Spleen (tissue), 11 donors: ENCODE data around the gene PDZD2. TPM values are rescaled to one million over a fixed set of nuclear protein-coding genes. Genes with fewer than 3 reads are reported as not detected.

Source experiments
- DNase-seq: peaks from one replicate; pipeline ENCODE4 v3.0.0-alpha.2; 2020
- H3K27ac ChIP-seq, 8 donors: fragments of 200-600 bp; sonication (generic) in 7 of 8; 1 replicate in 4 of 8; 2 replicates in 4 of 8; pipeline versions ENCODE4 v1.5.0 to v1.8.0; 2016 to 2021; ENCODE audit warnings: inconsistent platforms in 4 of 8, mild to moderate bottlenecking in 4 of 8, moderate library complexity in 1 of 8
- H3K27me3 ChIP-seq, 7 donors: fragments of 200-600 bp; sonication (generic) in 6 of 7; replicated peaks in 1 of 7; 1 replicate in 4 of 7; 2 replicates in 3 of 7; pipeline versions ENCODE4 v1.5.0 to v1.8.0; 2016 to 2021; ENCODE audit warnings: inconsistent platforms in 3 of 7, mild to moderate bottlenecking in 1 of 7
- H3K36me3 ChIP-seq, 6 donors: fragments of 200-600 bp; sonication (generic) in 5 of 6; 1 replicate in 4 of 6; 2 replicates in 2 of 6; pipeline versions ENCODE4 v1.5.0 to v1.8.0; 2016 to 2021; ENCODE audit warnings: inconsistent platforms in 2 of 6
- H3K4me1 ChIP-seq, 6 donors: fragments of 200-600 bp; sonication (generic) in 5 of 6; 1 replicate in 3 of 6; 2 replicates in 3 of 6; pipeline versions ENCODE4 v1.5.0 to v1.8.0; 2016 to 2021; ENCODE audit warnings: inconsistent platforms in 3 of 6
- H3K4me3 ChIP-seq, 8 donors: fragments of 200-600 bp; sonication (generic) in 7 of 8; 1 replicate in 4 of 8; 2 replicates in 4 of 8; pipeline versions ENCODE4 v1.5.0 to v1.8.0; 2016 to 2021; ENCODE audit warnings: inconsistent platforms in 4 of 8, mild to moderate bottlenecking in 4 of 8, moderate library complexity in 2 of 8
- H3K9me3 ChIP-seq, 8 donors: fragments of 200-600 bp; sonication (generic) in 7 of 8; 1 replicate in 4 of 8; 2 replicates in 4 of 8; pipeline versions ENCODE4 v1.5.0 to v1.8.0; 2016 to 2021; ENCODE audit warnings: inconsistent platforms in 4 of 8
- CTCF ChIP-seq, 11 experiments: fragments of 200-600 bp in 7 of 11; fragments of 450-650 bp in 4 of 11; sonication (generic) in 4 of 11; IDR thresholded peaks in 8 of 11; conservative IDR thresholded peaks in 3 of 11; 1 replicate in 7 of 11; 2 replicates in 4 of 11; pipeline versions ENCODE4 v1.4.0 to v1.8.0; 2016 to 2021; ENCODE audit warnings: antibody characterized with exemption in 11 of 11, inconsistent platforms in 4 of 11, mild to moderate bottlenecking in 1 of 11
- POLR2A ChIP-seq, 3 donors: fragments of 450-650 bp; IDR thresholded peaks; one replicate each; pipeline ENCODE4 v1.5.1; 2017; ENCODE audit warnings: antibody characterized with exemption in 3 of 3, mild to moderate bottlenecking in 1 of 3
- POLR2AphosphoS5 ChIP-seq, 3 donors: sonication (generic); formaldehyde crosslinking; IDR thresholded peaks; one replicate each; pipeline ENCODE4 v1.5.1; 2017; ENCODE audit warnings: antibody characterized with exemption in 3 of 3
- WGBS, 5 donors: extraction: QIAGEN DNeasy Blood & Tissue Kit in 3 of 5; methylation state at CpG; one replicate each; pipeline versions ENCODE4 v1.1.5 to v1.1.7; 2013 to 2018; 5-methylcytosine and 5-hydroxymethylcytosine counted together
- intact Hi-C: fragments of 100-400 bp; cut with DNase I; formaldehyde crosslinking; loops from one replicate; pipeline ENCODE4 v1.15.0; 2023; ENCODE audit warnings: low total_unique reads
- polyA plus RNA-seq, 3 donors: library from polyadenylated mRNA; stranded (reverse); fragments of 200-250 nt; gene quantifications; one replicate each; pipeline ENCODE4 v1.2.1, GENCODE V29; 2013
- total RNA-seq, 7 donors: library from RNA; depleted of rRNA in 3 of 7; stranded (reverse); fragments of >200 nt in 3 of 7; fragmentation: NEBNext Ultra II Directional in 4 of 7; extraction: Animal tissue kit (Norgen Biotek cat#: 25700) in 4 of 7; gene quantifications; one replicate each; pipeline versions ENCODE4 v1.1.0 to v1.2.1, GENCODE V29; 2016 to 2021
- donor health status: healthy with polysubstance abuse.
- donor health status: DM: no; HTN: no; CAD: no; lungs with moderate emphysema.
- donor health status: DM: no; HTN: no; CAD: no.
- donor health status: Bipolar disorder and iron deficiency.
- donor health status: healthy.
- donor health status: DM: no; HTN: no; CAD: no.
- donor health status: DM: yes; HTN: yes; CAD: no.

Gene PDZD2
- total and polyA plus RNA-seq, 10 donors, result 0.09 to 4.7 (median 2.4) TPM

GRCh38 chr5:31639481-31640411, 815 bp downstream of the PDZD2 start:
- no peaks in the 10 kb centered on the region for H3K36me3 ChIP-seq
- DNase-seq, result no peak
- H3K9me3 ChIP-seq, result no peaks in the 10 kb centered on the region
- 14 to 34% (median 15%) methylated on average over 21 to 50 of the region's 50 CpGs for WGBS, 5 donors
- TF ChIP-seq POLR2AphosphoS5 (IDR thresholded peaks at IDR 0.05) (no peak), CTCF (IDR thresholded peaks at IDR 0.05 in 8 of 11, conservative IDR thresholded peaks at IDR 0.05 in 3 of 11) (no peak), POLR2A (IDR thresholded peaks at IDR 0.05) (no peak)
- H3K27ac ChIP-seq, result no peak overlapping the region
- H3K4me1 ChIP-seq, result peaks cover 9 to 22% (median 17%) of the 10 kb centered on the region in 6 donors
- H3K27me3 ChIP-seq, result peaks cover 2 to 43% (median 14%) of the 10 kb centered on the region in 7 donors
- peak overlapping the region; percentile 50 to 85 (median 66) for H3K4me3 ChIP-seq
- intact Hi-C loops, result no loop called here

- H3K4me3 ChIP-seq, result no peak overlapping the region
- no peaks in the 10 kb centered on the region for H3K36me3 ChIP-seq
- peaks cover 2 to 37% (median 14%) of the 10 kb centered on the region in 7 donors for H3K27me3 ChIP-seq
- TF ChIP-seq POLR2AphosphoS5 (IDR thresholded peaks at IDR 0.05), result no peak
- no peak for TF ChIP-seq CTCF (IDR thresholded peaks at IDR 0.05 in 8 of 11, conservative IDR thresholded peaks at IDR 0.05 in 3 of 11)
- TF ChIP-seq POLR2A (IDR thresholded peaks at IDR 0.05), result no peak
- intact Hi-C loops, result no loop called here
- peaks cover 9 to 22% (median 17%) of the 10 kb centered on the region in 6 donors for H3K4me1 ChIP-seq
- H3K9me3 ChIP-seq, result no peaks in the 10 kb centered on the region
- DNase-seq, result no peak
- H3K27ac ChIP-seq, result no peak overlapping the region
- 84 to 100% (median 97%) methylated on average over 1 of the region's 1 CpG for WGBS, 5 donors
Measured at GRCh38 chr5:31640573-31640972, 1.6 kb downstream of the PDZD2 start.

GRCh38 chr5:31641059-31641458, 2.1 kb downstream of the PDZD2 start:
- TF ChIP-seq POLR2A (IDR thresholded peaks at IDR 0.05) (no peak), POLR2AphosphoS5 (IDR thresholded peaks at IDR 0.05) (no peak), CTCF (IDR thresholded peaks at IDR 0.05 in 8 of 11, conservative IDR thresholded peaks at IDR 0.05 in 3 of 11) (no peak)
- intact Hi-C loops, result no loop called here
- H3K4me3 ChIP-seq, result no peak overlapping the region

GRCh38 chr5:31641575-31641974, 2.6 kb downstream of the PDZD2 start:
- intact Hi-C loops, result no loop called here
- TF ChIP-seq POLR2A (IDR thresholded peaks at IDR 0.05), result no peak
- no peak for TF ChIP-seq POLR2AphosphoS5 (IDR thresholded peaks at IDR 0.05)
- TF ChIP-seq CTCF (IDR thresholded peaks at IDR 0.05 in 8 of 11, conservative IDR thresholded peaks at IDR 0.05 in 3 of 11), result no peak
- DNase-seq, result no peak
- Histone ChIP-seq H3K4me3 (no peak overlapping the region), H3K4me1 (peaks cover 9 to 22% (median 17%) of the 10 kb centered on the region in 6 donors), H3K9me3 (no peaks in the 10 kb centered on the region), H3K36me3 (no peaks in the 10 kb centered on the region), H3K27ac (no peak overlapping the region), H3K27me3 (peaks cover 2 to 29% (median 14%) of the 10 kb centered on the region in 7 donors)
- 58 to 83% (median 71%) methylated on average over 5 of the region's 5 CpGs for WGBS, 5 donors

More at GRCh38 chr5:31641059-31641458, 2.1 kb downstream of the PDZD2 start:
- Histone ChIP-seq H3K9me3 (no peaks in the 10 kb centered on the region), H3K4me1 (peaks cover 9 to 22% (median 17%) of the 10 kb centered on the region in 6 donors), H3K36me3 (no peaks in the 10 kb centered on the region), H3K27ac (no peak overlapping the region), H3K27me3 (peaks cover 2 to 32% (median 14%) of the 10 kb centered on the region in 7 donors)
- WGBS, 5 donors, result 82 to 89% (median 86%) methylated on average over 4 of the region's 4 CpGs
- no peak for DNase-seq
